Osteocyte (in vitro differentiated cells): ENCODE data around the gene SEBOX. TPM values are rescaled to one million over a fixed set of nuclear protein-coding genes. Genes with fewer than 3 reads are reported as not detected.

Source experiments
- DNase-seq: peaks from one replicate; pipeline ENCODE4 v3.0.0; 2021; ENCODE audit warnings: mixed read lengths; ENCODE audit not compliant: unreplicated experiment; ENCODE audit errors: extremely low spot score
- H3K27ac Mint-ChIP-seq: one replicate; pipeline ENCODE4 v1.8.0; 2021; ENCODE audit warnings: mild to moderate bottlenecking, mixed read lengths; ENCODE audit not compliant: unreplicated experiment
- H3K27me3 Mint-ChIP-seq: one replicate; pipeline ENCODE4 v1.8.0; 2021; ENCODE audit warnings: mixed read lengths; ENCODE audit not compliant: unreplicated experiment
- H3K36me3 Mint-ChIP-seq: one replicate; pipeline ENCODE4 v1.8.0; 2021; ENCODE audit warnings: mixed read lengths; ENCODE audit not compliant: unreplicated experiment
- H3K4me1 Mint-ChIP-seq: one replicate; pipeline ENCODE4 v1.8.0; 2021; ENCODE audit warnings: mixed read lengths; ENCODE audit not compliant: unreplicated experiment
- H3K4me3 Mint-ChIP-seq: one replicate; pipeline ENCODE4 v1.8.0; 2021; ENCODE audit warnings: mild to moderate bottlenecking, moderate library complexity, mixed read lengths; ENCODE audit not compliant: unreplicated experiment
- H3K9me3 Mint-ChIP-seq: one replicate; pipeline ENCODE4 v1.8.0; 2021; ENCODE audit warnings: mixed read lengths; ENCODE audit not compliant: unreplicated experiment
- CTCF ChIP-seq: fragments of 200-600 bp; sonication (generic); IDR thresholded peaks from 2 replicates; pipeline ENCODE4 v1.5.0; 2021; ENCODE audit warnings: antibody characterized with exemption, mild to moderate bottlenecking, moderate library complexity
- long read RNA-seq: library from polyadenylated mRNA; unstranded; transcript quantifications from one replicate; pipeline ENCODE4 v2.0.0, GENCODE V29; 2021
- total RNA-seq: library from RNA; stranded (reverse); gene quantifications from 2 replicates; pipeline ENCODE4 v1.2.1, GENCODE V29; 2021

The SEBOX gene
- not detected in 2 replicates for total RNA-seq
- long read RNA-seq: 0 reads

- H3K4me1 Mint-ChIP-seq: peaks cover 2% of the 10 kb centered on the region
- no peak for TF ChIP-seq CTCF
- H3K27ac Mint-ChIP-seq: no peak within 1 kb of the TSS
- H3K36me3 Mint-ChIP-seq: peaks cover 8% of the 10 kb centered on the region
- no peaks in the 10 kb centered on the region for H3K9me3 Mint-ChIP-seq
- DNase-seq: no peak
- H3K27me3 Mint-ChIP-seq: no peaks in the 10 kb centered on the region
- H3K4me3 Mint-ChIP-seq: no peak within 1 kb of the TSS
Measured at GRCh38 chr17:28364665-28365363, at the start of gene SEBOX. SEBOX (minus strand) TSS chr17:28365199; CDS start chr17:28365151, 48 bp downstream.

- H3K9me3 Mint-ChIP-seq: no peaks in the 10 kb centered on the region
- H3K4me3 Mint-ChIP-seq: no peak overlapping the region
- no peaks in the 10 kb centered on the region for H3K4me1 Mint-ChIP-seq
- DNase-seq: no peak
- TF ChIP-seq CTCF: no peak
- no peak overlapping the region for H3K27ac Mint-ChIP-seq
- peaks cover 59% of the 10 kb centered on the region for H3K27me3 Mint-ChIP-seq
- no peaks in the 10 kb centered on the region for H3K36me3 Mint-ChIP-seq
Measured at GRCh38 chr17:28413804-28414203, 48.8 kb upstream of the SEBOX start.

GRCh38 chr17:28412099-28412498 lies 47.1 kb upstream of the SEBOX start:
- no peak for DNase-seq
- Mint-ChIP-seq H3K27me3 (peaks cover 63% of the 10 kb centered on the region), H3K27ac (no peak overlapping the region), H3K9me3 (no peaks in the 10 kb centered on the region), H3K4me3 (no peak overlapping the region), H3K36me3 (no peaks in the 10 kb centered on the region), H3K4me1 (no peaks in the 10 kb centered on the region)
- no peak for TF ChIP-seq CTCF

- Mint-ChIP-seq H3K27me3 (peaks cover 39% of the 10 kb centered on the region), H3K4me1 (peaks cover 12% of the 10 kb centered on the region), H3K27ac (no peak overlapping the region), H3K4me3 (no peak overlapping the region), H3K36me3 (no peaks in the 10 kb centered on the region), H3K9me3 (no peaks in the 10 kb centered on the region)
- DNase-seq: no peak
- TF ChIP-seq CTCF: no peak
Measured at GRCh38 chr17:28407974-28408306, 42.9 kb upstream of the SEBOX start.

GRCh38 chr17:28407130-28407973 lies 42.4 kb upstream of the SEBOX start:
- peaks cover 35% of the 10 kb centered on the region for H3K27me3 Mint-ChIP-seq
- no peak overlapping the region for H3K4me3 Mint-ChIP-seq
- DNase-seq: no peak
- TF ChIP-seq CTCF: no peak
- H3K9me3 Mint-ChIP-seq: no peaks in the 10 kb centered on the region
- no peaks in the 10 kb centered on the region for H3K36me3 Mint-ChIP-seq
- no peak overlapping the region for H3K27ac Mint-ChIP-seq
- peaks cover 12% of the 10 kb centered on the region for H3K4me1 Mint-ChIP-seq
